ENCODE results near the gene RPLP2.

DNA sequence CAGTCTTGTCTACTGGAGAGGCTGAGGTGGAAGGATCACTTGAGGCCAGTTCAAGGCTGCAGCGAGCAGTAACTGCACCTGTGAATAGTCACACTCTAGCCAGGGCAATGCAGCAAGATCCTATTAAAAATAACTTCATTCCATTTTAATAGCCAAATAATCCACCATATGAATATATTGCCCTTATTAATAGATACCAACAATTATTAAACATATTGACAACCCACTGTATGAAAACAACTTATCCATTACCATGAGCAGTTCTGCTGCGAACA lies 42.9 kb upstream of the RPLP2 start:
- TF ChIP-seq CTCF (conservative IDR thresholded peaks at IDR 0.05), result no peak
- TF ChIP-seq ZFX (IDR thresholded peaks at IDR 0.05), result no peak

Data from C4-2B (cell line).